K562 (cell line): ENCODE results near the gene LDLRAD3. TPM values are rescaled to one million over a fixed set of nuclear protein-coding genes. Genes with fewer than 3 reads are reported as not detected.

Source experiments
- ETS2 ChIP-seq: IDR thresholded peaks from 2 replicates; pipeline ENCODE4 v1.6.1; 2016; ENCODE audit warnings: borderline replicate concordance, missing genetic modification characterization, mild to moderate bottlenecking, moderate library complexity, missing compliant biosample characterization; ENCODE audit not compliant: poor library complexity, severe bottlenecking
- ETV5 ChIP-seq: sonication (generic); formaldehyde crosslinking; IDR thresholded peaks from 2 replicates; pipeline ENCODE4 v1.4.0; 2020; ENCODE audit warnings: low read depth, mild to moderate bottlenecking, missing genetic modification reagents
- NCOA2 ChIP-seq, 2 experiments: fragments of 450-650 bp; IDR thresholded peaks; 2 replicates each; pipeline ENCODE4 v1.6.1; 2018; ENCODE audit warnings: mild to moderate bottlenecking in 2 of 2, moderate library complexity in 1 of 2; ENCODE audit not compliant: partially characterized antibody in 2 of 2
- NEUROD1 ChIP-seq: fragments of 150-350 bp; IDR thresholded peaks from 2 replicates; pipeline ENCODE4 v1.6.1; 2014; ENCODE audit warnings: borderline replicate concordance, low read length, low read depth; ENCODE audit not compliant: partially characterized antibody
- ZNF764 ChIP-seq: fragments of 250-450 bp; sonication (Bioruptor Pico); IDR thresholded peaks from 2 replicates; pipeline ENCODE4 v1.4.0; 2020; ENCODE audit warnings: low read depth, mild to moderate bottlenecking, moderate library complexity
- polyA plus RNA-seq, 8 experiments: library from polyadenylated mRNA; depleted of rRNA in 4 of 8; stranded (reverse) in 5 of 8; unstranded in 3 of 8; fragments of >200 nt; fragmentation: Nextera tagmentation in 2 of 8; fragmentation: Illumina TruSeq in 1 of 8; extraction: Ambion mirVana in 2 of 8; extraction: Trizol in 1 of 8; gene quantifications; 2 replicates each; pipeline versions ENCODE4 v1.2.1 to v1.2.3, GENCODE V29; 2011 to 2014; ENCODE audit warnings: inconsistent platforms in 1 of 8, missing spikeins in 1 of 8
- total RNA-seq, 7 experiments: library from RNA; depleted of rRNA in 6 of 7; stranded (reverse); fragments of >200 nt in 6 of 7; fragmentation: Illumina TruSeq in 2 of 7; extraction: Trizol in 2 of 7; gene quantifications; 2 replicates each; pipeline versions ENCODE4 v1.2.1 to v1.2.3, GENCODE V29; 2011 to 2021; ENCODE audit warnings: low replicate concordance in 1 of 7
- TF ChIP-seq, protein P1 (sequence below): fragments of 200-600 bp; sonication (generic); IDR thresholded peaks from one replicate; pipeline ENCODE4 v1.6.1; 2012; ENCODE audit warnings: mild to moderate bottlenecking, low read depth, low read length, inconsistent platforms
- TF ChIP-seq, protein P2 (sequence below): sonication (generic); formaldehyde crosslinking; IDR thresholded peaks from 2 replicates; pipeline ENCODE4 v1.8.1; 2022; ENCODE audit warnings: missing genetic modification reagents
- TF ChIP-seq, protein P3 (sequence below): fragments of 450-650 bp; formaldehyde crosslinking; IDR thresholded peaks from 2 replicates; pipeline ENCODE4 v1.4.0; 2022; ENCODE audit warnings: mild to moderate bottlenecking, moderate library complexity
- TF ChIP-seq, protein P4 (sequence below): fragments of 250-450 bp; sonication (Bioruptor Pico); IDR thresholded peaks from 2 replicates; pipeline ENCODE4 v1.9.0; 2021; ENCODE audit warnings: mild to moderate bottlenecking, inconsistent platforms

The LDLRAD3 gene
- total and polyA plus RNA-seq, 9 of the 15 experiments (the other 6 are each of a cell fraction or from before 2014, with no cell fraction given) = 0.73 to 7.2 (median 3.5) TPM

DNA sequence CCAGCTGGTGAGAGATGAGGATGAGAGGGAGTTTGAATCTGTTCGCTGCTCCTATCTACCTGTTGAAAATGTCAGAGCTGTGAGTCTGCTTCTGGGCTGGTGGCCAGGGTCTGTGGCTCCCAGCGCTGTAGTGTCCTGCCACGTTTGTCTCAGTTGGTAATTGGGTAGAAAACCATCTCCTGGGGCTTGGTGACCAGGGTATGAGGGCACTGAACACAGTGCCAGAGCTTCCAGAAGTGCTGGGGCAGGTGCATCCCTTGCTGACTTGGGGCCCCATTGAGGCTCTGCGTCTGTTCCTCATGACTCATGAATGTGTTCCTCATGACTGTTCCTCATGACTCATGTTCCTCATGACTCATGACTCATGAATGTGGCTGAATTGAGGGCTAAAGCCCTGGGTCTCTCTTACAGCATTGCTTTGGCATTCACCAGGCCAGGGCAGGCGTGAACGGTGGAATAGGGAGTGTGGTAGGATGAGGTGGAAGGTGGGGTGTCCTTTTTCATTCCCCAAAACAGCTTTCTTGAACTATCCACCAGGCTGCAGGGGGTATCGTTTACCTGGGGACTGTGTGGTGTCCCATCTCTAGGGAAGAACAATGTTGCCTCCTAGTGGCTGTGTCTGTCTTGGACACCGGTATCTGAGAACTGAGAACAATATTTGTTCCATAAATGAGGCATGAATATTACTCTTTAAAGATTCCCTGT lies 205.8 kb downstream of the LDLRAD3 start (continued):
- TF ChIP-seq ETV5 = no peak
- TF ChIP-seq, protein P1, sequence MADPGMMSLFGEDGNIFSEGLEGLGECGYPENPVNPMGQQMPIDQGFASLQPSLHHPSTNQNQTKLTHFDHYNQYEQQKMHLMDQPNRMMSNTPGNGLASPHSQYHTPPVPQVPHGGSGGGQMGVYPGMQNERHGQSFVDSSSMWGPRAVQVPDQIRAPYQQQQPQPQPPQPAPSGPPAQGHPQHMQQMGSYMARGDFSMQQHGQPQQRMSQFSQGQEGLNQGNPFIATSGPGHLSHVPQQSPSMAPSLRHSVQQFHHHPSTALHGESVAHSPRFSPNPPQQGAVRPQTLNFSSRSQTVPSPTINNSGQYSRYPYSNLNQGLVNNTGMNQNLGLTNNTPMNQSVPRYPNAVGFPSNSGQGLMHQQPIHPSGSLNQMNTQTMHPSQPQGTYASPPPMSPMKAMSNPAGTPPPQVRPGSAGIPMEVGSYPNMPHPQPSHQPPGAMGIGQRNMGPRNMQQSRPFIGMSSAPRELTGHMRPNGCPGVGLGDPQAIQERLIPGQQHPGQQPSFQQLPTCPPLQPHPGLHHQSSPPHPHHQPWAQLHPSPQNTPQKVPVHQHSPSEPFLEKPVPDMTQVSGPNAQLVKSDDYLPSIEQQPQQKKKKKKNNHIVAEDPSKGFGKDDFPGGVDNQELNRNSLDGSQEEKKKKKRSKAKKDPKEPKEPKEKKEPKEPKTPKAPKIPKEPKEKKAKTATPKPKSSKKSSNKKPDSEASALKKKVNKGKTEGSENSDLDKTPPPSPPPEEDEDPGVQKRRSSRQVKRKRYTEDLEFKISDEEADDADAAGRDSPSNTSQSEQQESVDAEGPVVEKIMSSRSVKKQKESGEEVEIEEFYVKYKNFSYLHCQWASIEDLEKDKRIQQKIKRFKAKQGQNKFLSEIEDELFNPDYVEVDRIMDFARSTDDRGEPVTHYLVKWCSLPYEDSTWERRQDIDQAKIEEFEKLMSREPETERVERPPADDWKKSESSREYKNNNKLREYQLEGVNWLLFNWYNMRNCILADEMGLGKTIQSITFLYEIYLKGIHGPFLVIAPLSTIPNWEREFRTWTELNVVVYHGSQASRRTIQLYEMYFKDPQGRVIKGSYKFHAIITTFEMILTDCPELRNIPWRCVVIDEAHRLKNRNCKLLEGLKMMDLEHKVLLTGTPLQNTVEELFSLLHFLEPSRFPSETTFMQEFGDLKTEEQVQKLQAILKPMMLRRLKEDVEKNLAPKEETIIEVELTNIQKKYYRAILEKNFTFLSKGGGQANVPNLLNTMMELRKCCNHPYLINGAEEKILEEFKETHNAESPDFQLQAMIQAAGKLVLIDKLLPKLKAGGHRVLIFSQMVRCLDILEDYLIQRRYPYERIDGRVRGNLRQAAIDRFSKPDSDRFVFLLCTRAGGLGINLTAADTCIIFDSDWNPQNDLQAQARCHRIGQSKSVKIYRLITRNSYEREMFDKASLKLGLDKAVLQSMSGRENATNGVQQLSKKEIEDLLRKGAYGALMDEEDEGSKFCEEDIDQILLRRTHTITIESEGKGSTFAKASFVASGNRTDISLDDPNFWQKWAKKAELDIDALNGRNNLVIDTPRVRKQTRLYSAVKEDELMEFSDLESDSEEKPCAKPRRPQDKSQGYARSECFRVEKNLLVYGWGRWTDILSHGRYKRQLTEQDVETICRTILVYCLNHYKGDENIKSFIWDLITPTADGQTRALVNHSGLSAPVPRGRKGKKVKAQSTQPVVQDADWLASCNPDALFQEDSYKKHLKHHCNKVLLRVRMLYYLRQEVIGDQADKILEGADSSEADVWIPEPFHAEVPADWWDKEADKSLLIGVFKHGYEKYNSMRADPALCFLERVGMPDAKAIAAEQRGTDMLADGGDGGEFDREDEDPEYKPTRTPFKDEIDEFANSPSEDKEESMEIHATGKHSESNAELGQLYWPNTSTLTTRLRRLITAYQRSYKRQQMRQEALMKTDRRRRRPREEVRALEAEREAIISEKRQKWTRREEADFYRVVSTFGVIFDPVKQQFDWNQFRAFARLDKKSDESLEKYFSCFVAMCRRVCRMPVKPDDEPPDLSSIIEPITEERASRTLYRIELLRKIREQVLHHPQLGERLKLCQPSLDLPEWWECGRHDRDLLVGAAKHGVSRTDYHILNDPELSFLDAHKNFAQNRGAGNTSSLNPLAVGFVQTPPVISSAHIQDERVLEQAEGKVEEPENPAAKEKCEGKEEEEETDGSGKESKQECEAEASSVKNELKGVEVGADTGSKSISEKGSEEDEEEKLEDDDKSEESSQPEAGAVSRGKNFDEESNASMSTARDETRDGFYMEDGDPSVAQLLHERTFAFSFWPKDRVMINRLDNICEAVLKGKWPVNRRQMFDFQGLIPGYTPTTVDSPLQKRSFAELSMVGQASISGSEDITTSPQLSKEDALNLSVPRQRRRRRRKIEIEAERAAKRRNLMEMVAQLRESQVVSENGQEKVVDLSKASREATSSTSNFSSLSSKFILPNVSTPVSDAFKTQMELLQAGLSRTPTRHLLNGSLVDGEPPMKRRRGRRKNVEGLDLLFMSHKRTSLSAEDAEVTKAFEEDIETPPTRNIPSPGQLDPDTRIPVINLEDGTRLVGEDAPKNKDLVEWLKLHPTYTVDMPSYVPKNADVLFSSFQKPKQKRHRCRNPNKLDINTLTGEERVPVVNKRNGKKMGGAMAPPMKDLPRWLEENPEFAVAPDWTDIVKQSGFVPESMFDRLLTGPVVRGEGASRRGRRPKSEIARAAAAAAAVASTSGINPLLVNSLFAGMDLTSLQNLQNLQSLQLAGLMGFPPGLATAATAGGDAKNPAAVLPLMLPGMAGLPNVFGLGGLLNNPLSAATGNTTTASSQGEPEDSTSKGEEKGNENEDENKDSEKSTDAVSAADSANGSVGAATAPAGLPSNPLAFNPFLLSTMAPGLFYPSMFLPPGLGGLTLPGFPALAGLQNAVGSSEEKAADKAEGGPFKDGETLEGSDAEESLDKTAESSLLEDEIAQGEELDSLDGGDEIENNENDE = no peak
- TF ChIP-seq ETS2 (tag) = no peak
- TF ChIP-seq, protein P2, sequence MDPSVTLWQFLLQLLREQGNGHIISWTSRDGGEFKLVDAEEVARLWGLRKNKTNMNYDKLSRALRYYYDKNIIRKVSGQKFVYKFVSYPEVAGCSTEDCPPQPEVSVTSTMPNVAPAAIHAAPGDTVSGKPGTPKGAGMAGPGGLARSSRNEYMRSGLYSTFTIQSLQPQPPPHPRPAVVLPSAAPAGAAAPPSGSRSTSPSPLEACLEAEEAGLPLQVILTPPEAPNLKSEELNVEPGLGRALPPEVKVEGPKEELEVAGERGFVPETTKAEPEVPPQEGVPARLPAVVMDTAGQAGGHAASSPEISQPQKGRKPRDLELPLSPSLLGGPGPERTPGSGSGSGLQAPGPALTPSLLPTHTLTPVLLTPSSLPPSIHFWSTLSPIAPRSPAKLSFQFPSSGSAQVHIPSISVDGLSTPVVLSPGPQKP = no peak
- peak; percentile 79 for TF ChIP-seq NEUROD1
- TF ChIP-seq, protein P3, sequence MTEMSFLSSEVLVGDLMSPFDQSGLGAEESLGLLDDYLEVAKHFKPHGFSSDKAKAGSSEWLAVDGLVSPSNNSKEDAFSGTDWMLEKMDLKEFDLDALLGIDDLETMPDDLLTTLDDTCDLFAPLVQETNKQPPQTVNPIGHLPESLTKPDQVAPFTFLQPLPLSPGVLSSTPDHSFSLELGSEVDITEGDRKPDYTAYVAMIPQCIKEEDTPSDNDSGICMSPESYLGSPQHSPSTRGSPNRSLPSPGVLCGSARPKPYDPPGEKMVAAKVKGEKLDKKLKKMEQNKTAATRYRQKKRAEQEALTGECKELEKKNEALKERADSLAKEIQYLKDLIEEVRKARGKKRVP (CRISPR knock-in tag) = no peak; the same call in 1 of the 2 replicates
- no peak for TF ChIP-seq ZNF764 (CRISPR knock-in tag)
- TF ChIP-seq NCOA2 (IDR thresholded peaks at IDR 0.05; ENCODE audit: partially characterized antibody in 2 of 2) = no peak
- TF ChIP-seq, protein P4, sequence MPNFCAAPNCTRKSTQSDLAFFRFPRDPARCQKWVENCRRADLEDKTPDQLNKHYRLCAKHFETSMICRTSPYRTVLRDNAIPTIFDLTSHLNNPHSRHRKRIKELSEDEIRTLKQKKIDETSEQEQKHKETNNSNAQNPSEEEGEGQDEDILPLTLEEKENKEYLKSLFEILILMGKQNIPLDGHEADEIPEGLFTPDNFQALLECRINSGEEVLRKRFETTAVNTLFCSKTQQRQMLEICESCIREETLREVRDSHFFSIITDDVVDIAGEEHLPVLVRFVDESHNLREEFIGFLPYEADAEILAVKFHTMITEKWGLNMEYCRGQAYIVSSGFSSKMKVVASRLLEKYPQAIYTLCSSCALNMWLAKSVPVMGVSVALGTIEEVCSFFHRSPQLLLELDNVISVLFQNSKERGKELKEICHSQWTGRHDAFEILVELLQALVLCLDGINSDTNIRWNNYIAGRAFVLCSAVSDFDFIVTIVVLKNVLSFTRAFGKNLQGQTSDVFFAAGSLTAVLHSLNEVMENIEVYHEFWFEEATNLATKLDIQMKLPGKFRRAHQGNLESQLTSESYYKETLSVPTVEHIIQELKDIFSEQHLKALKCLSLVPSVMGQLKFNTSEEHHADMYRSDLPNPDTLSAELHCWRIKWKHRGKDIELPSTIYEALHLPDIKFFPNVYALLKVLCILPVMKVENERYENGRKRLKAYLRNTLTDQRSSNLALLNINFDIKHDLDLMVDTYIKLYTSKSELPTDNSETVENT = no peak
